Activated T-helper 17 cell treated with anti-CD3 and anti-CD28 coated beads, Interleukin-2, amount 50 U/mL, for 72 hours (primary cell): ENCODE data around the gene BMPER. TPM values are rescaled to one million over a fixed set of nuclear protein-coding genes. Genes with fewer than 3 reads are reported as not detected.

Experiments used
- ATAC-seq: fragments of 150-1000 bp; cut with Tn5 transposase; replicated peaks from 2 replicates; pipeline ENCODE4 v1.10.0; 2021; ENCODE audit warnings: mild to moderate bottlenecking, moderate library complexity
- H3K27ac Mint-ChIP-seq: one replicate; pipeline ENCODE4 v1.8.0; 2022; ENCODE audit warnings: mixed read lengths
- H3K27me3 Mint-ChIP-seq: one replicate; pipeline ENCODE4 v1.8.0; 2022; ENCODE audit warnings: mixed read lengths
- H3K36me3 Mint-ChIP-seq: one replicate; pipeline ENCODE4 v1.8.0; 2022; ENCODE audit warnings: low read depth, mild to moderate bottlenecking, mixed read lengths
- H3K4me1 Mint-ChIP-seq: one replicate; pipeline ENCODE4 v1.8.0; 2022; ENCODE audit warnings: mixed read lengths
- H3K4me3 Mint-ChIP-seq: one replicate; pipeline ENCODE4 v1.8.0; 2022; ENCODE audit warnings: mild to moderate bottlenecking, mixed read lengths
- H3K9me3 Mint-ChIP-seq: one replicate; pipeline ENCODE4 v1.8.0; 2022; ENCODE audit warnings: mixed read lengths
- total RNA-seq, 2 donors: library from RNA; stranded (reverse); gene quantifications; one replicate each; pipeline ENCODE4 v1.2.3, GENCODE V29; 2022

BMPER gene
- total RNA-seq, 2 donors from 2014 or later = 0.45 TPM; not detected in 1

GRCh38 chr7:34058801-34059135 lies 153.4 kb downstream of the BMPER start:
- no peak for ATAC-seq
- Mint-ChIP-seq H3K27ac (no peak overlapping the region), H3K4me3 (no peak overlapping the region), H3K9me3 (no peaks in the 10 kb centered on the region), H3K27me3 (no peaks in the 10 kb centered on the region), H3K36me3 (no peaks in the 10 kb centered on the region), H3K4me1 (no peaks in the 10 kb centered on the region)

GRCh38 chr7:34059136-34059828 lies 153.9 kb downstream of the BMPER start:
- H3K36me3 Mint-ChIP-seq = no peaks in the 10 kb centered on the region
- ATAC-seq = no peak
- H3K4me1 Mint-ChIP-seq = no peaks in the 10 kb centered on the region
- no peaks in the 10 kb centered on the region for H3K27me3 Mint-ChIP-seq
- no peak overlapping the region for H3K27ac Mint-ChIP-seq
- H3K4me3 Mint-ChIP-seq = no peak overlapping the region
- no peaks in the 10 kb centered on the region for H3K9me3 Mint-ChIP-seq

- no peaks in the 10 kb centered on the region for H3K9me3 Mint-ChIP-seq
- no peak overlapping the region for H3K4me3 Mint-ChIP-seq
- no peaks in the 10 kb centered on the region for H3K36me3 Mint-ChIP-seq
- no peaks in the 10 kb centered on the region for H3K27me3 Mint-ChIP-seq
- no peak for ATAC-seq
- no peaks in the 10 kb centered on the region for H3K4me1 Mint-ChIP-seq
- no peak overlapping the region for H3K27ac Mint-ChIP-seq
Observed at GRCh38 chr7:34060196-34060947, 155.0 kb downstream of the BMPER start.

GRCh38 chr7:34061149-34061548 lies 155.8 kb downstream of the BMPER start:
- no peak for ATAC-seq
- Mint-ChIP-seq H3K27ac (no peak overlapping the region), H3K36me3 (no peaks in the 10 kb centered on the region), H3K4me1 (no peaks in the 10 kb centered on the region), H3K9me3 (no peaks in the 10 kb centered on the region), H3K4me3 (no peak overlapping the region), H3K27me3 (no peaks in the 10 kb centered on the region)

GRCh38 chr7:34062341-34062740 lies 157.0 kb downstream of the BMPER start:
- no peak overlapping the region for H3K4me3 Mint-ChIP-seq

GRCh38 chr7:34062826-34063225 lies 157.5 kb downstream of the BMPER start:
- ATAC-seq = no peak
- Mint-ChIP-seq H3K36me3 (no peaks in the 10 kb centered on the region), H3K4me3 (no peak overlapping the region), H3K4me1 (no peaks in the 10 kb centered on the region), H3K27ac (no peak overlapping the region), H3K27me3 (no peaks in the 10 kb centered on the region), H3K9me3 (no peaks in the 10 kb centered on the region)

More at GRCh38 chr7:34062341-34062740, 157.0 kb downstream of the BMPER start:
- H3K27me3 Mint-ChIP-seq = no peaks in the 10 kb centered on the region
- no peak for ATAC-seq
- H3K36me3 Mint-ChIP-seq = no peaks in the 10 kb centered on the region
- no peaks in the 10 kb centered on the region for H3K4me1 Mint-ChIP-seq
- no peaks in the 10 kb centered on the region for H3K9me3 Mint-ChIP-seq
- H3K27ac Mint-ChIP-seq = no peak overlapping the region

- Mint-ChIP-seq H3K9me3 (no peaks in the 10 kb centered on the region), H3K27ac (no peak overlapping the region), H3K4me3 (no peak overlapping the region), H3K36me3 (no peaks in the 10 kb centered on the region), H3K27me3 (no peaks in the 10 kb centered on the region), H3K4me1 (no peaks in the 10 kb centered on the region)
- ATAC-seq = no peak
Observed at GRCh38 chr7:34064519-34065158, 159.3 kb downstream of the BMPER start.

- Mint-ChIP-seq H3K4me3 (no peak overlapping the region), H3K9me3 (no peaks in the 10 kb centered on the region), H3K27me3 (peaks cover 3% of the 10 kb centered on the region), H3K36me3 (no peaks in the 10 kb centered on the region), H3K4me1 (no peaks in the 10 kb centered on the region), H3K27ac (no peak overlapping the region)
- no peak for ATAC-seq
Observed at GRCh38 chr7:34066411-34066810, 161.1 kb downstream of the BMPER start.

GRCh38 chr7:34067005-34067778 lies 161.9 kb downstream of the BMPER start:
- H3K4me1 Mint-ChIP-seq = no peaks in the 10 kb centered on the region
- ATAC-seq = no peak
- H3K27ac Mint-ChIP-seq = no peak overlapping the region
- no peaks in the 10 kb centered on the region for H3K36me3 Mint-ChIP-seq
- H3K27me3 Mint-ChIP-seq = peaks cover 3% of the 10 kb centered on the region
- H3K4me3 Mint-ChIP-seq = no peak overlapping the region
- H3K9me3 Mint-ChIP-seq = no peaks in the 10 kb centered on the region

- no peaks in the 10 kb centered on the region for H3K9me3 Mint-ChIP-seq
- H3K4me1 Mint-ChIP-seq = no peaks in the 10 kb centered on the region
- no peaks in the 10 kb centered on the region for H3K36me3 Mint-ChIP-seq
- no peak overlapping the region for H3K27ac Mint-ChIP-seq
- H3K4me3 Mint-ChIP-seq = no peak overlapping the region
- ATAC-seq = peak; percentile 64
- peaks cover 7% of the 10 kb centered on the region for H3K27me3 Mint-ChIP-seq
Observed at GRCh38 chr7:34069676-34070075, 164.3 kb downstream of the BMPER start.

GRCh38 chr7:34070511-34071323 lies 165.4 kb downstream of the BMPER start:
- ATAC-seq = no peak
- Mint-ChIP-seq H3K9me3 (no peaks in the 10 kb centered on the region), H3K36me3 (no peaks in the 10 kb centered on the region), H3K27me3 (peaks cover 7% of the 10 kb centered on the region), H3K4me1 (no peaks in the 10 kb centered on the region), H3K4me3 (no peak overlapping the region), H3K27ac (no peak overlapping the region)

- H3K4me3 Mint-ChIP-seq = no peak overlapping the region
- no peak overlapping the region for H3K27ac Mint-ChIP-seq
- H3K36me3 Mint-ChIP-seq = no peaks in the 10 kb centered on the region
- no peaks in the 10 kb centered on the region for H3K4me1 Mint-ChIP-seq
- no peaks in the 10 kb centered on the region for H3K9me3 Mint-ChIP-seq
- H3K27me3 Mint-ChIP-seq = peaks cover 7% of the 10 kb centered on the region
- ATAC-seq = no peak
Observed at GRCh38 chr7:34073676-34074075, 168.3 kb downstream of the BMPER start.

GRCh38 chr7:34074421-34074820 lies 169.1 kb downstream of the BMPER start:
- ATAC-seq = no peak
- no peaks in the 10 kb centered on the region for H3K4me1 Mint-ChIP-seq
- no peak overlapping the region for H3K27ac Mint-ChIP-seq
- no peaks in the 10 kb centered on the region for H3K9me3 Mint-ChIP-seq
- peaks cover 7% of the 10 kb centered on the region for H3K27me3 Mint-ChIP-seq
- no peak overlapping the region for H3K4me3 Mint-ChIP-seq
- no peaks in the 10 kb centered on the region for H3K36me3 Mint-ChIP-seq
